Measurements from ENCODE around the gene EFNA3.

EFNA3 gene

GRCh38 chr1:155071701-155072100, 6.9 kb upstream of the EFNA3 start:
- CTCF ChIA-PET: interaction anchor here (0.6 to 8.0 kb wide), 3 partner anchors 13 to 1414 kb away, joined by 4 to 66 read pairs (median 7); no protein-coding TSS in a partner anchor
- Histone ChIP-seq H3K4me3 (ENCODE audit: low read depth, low read length) (no peak overlapping the region), H3K27ac (ENCODE audit: extremely low read depth, low read depth, low read length) (no peak overlapping the region), H3K9me3 (ENCODE audit: control insufficient read depth, insufficient read depth, low read depth, low read length) (no peaks in the 10 kb centered on the region), H3K36me3 (ENCODE audit: control insufficient read depth in 2 of 2, insufficient read depth in 1 of 2, low read length in 2 of 2) (peaks cover 0 to 5% of the 10 kb centered on the region in 2 experiments; a peak in 1 of 3 replicates), H3K4me1 (ENCODE audit: control insufficient read depth, insufficient read depth, low read length) (peaks cover 5% of the 10 kb centered on the region; the same call in 1 of the 2 replicates)
- TF ChIP-seq ZNF610 (tag by site-specific recombination; IDR thresholded peaks at IDR 0.05; ENCODE audit: borderline replicate concordance): no peak
- TF ChIP-seq ZNF366 (tag by site-specific recombination; conservative IDR thresholded peaks at IDR 0.05): peak; percentile 37; the same call in 1 of the 2 replicates
- TF ChIP-seq PRDM10 (tag by site-specific recombination; IDR thresholded peaks at IDR 0.05): no peak
- TF ChIP-seq ZNF701 (tag by site-specific recombination; IDR thresholded peaks at IDR 0.05): no peak
- TF ChIP-seq ZNF112 (tag by site-specific recombination; IDR thresholded peaks at IDR 0.05): no peak
- TF ChIP-seq ZNF704 (tag by site-specific recombination; IDR thresholded peaks at IDR 0.05): no peak
- TF ChIP-seq GLIS2 (tag by site-specific recombination; IDR thresholded peaks at IDR 0.05): no peak
- TF ChIP-seq, protein P1, sequence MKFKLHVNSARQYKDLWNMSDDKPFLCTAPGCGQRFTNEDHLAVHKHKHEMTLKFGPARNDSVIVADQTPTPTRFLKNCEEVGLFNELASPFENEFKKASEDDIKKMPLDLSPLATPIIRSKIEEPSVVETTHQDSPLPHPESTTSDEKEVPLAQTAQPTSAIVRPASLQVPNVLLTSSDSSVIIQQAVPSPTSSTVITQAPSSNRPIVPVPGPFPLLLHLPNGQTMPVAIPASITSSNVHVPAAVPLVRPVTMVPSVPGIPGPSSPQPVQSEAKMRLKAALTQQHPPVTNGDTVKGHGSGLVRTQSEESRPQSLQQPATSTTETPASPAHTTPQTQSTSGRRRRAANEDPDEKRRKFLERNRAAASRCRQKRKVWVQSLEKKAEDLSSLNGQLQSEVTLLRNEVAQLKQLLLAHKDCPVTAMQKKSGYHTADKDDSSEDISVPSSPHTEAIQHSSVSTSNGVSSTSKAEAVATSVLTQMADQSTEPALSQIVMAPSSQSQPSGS (tag by site-specific recombination; IDR thresholded peaks at IDR 0.05; ENCODE audit: low read depth): peak; percentile 63
- TF ChIP-seq ZNF335 (tag by site-specific recombination; conservative IDR thresholded peaks at IDR 0.05): no peak
- POLR2A ChIA-PET: interaction anchor here (0.7 to 2.3 kb wide), 2 partner anchors 21 to 219 kb away, joined by 3 to 6 read pairs; partner anchors contain the start of gene ADAM15

GRCh38 chr1:155072531-155073289, 5.9 kb upstream of the EFNA3 start:
- Histone ChIP-seq H3K4me3 (ENCODE audit: low read depth, low read length) (no peak overlapping the region), H3K9me3 (ENCODE audit: control insufficient read depth, insufficient read depth, low read depth, low read length) (no peaks in the 10 kb centered on the region), H3K36me3 (ENCODE audit: control insufficient read depth in 2 of 2, insufficient read depth in 1 of 2, low read length in 2 of 2) (peaks cover 0 to 5% of the 10 kb centered on the region in 2 experiments; a peak in 1 of 3 replicates), H3K4me1 (ENCODE audit: control insufficient read depth, insufficient read depth, low read length) (peaks cover 5% of the 10 kb centered on the region; the same call in 1 of the 2 replicates), H3K27ac (ENCODE audit: extremely low read depth, low read depth, low read length) (no peak overlapping the region)
- CTCF ChIA-PET: interaction anchor here (0.6 to 8.0 kb wide), 6 partner anchors 11 to 95 kb away, joined by 3 to 66 read pairs (median 4); no protein-coding TSS in a partner anchor
- POLR2A ChIA-PET: interaction anchor here (0.7 to 2.3 kb wide), 3 partner anchors 22 to 512 kb away, joined by 3 to 6 read pairs (median 3); partner anchors contain the start of gene ADAM15
- TF ChIP-seq ZNF548 (tag by site-specific recombination; IDR thresholded peaks at IDR 0.05): no peak
- TF ChIP-seq ZNF777 (tag by site-specific recombination; IDR thresholded peaks at IDR 0.05; ENCODE audit: borderline replicate concordance): no peak
- no peak for TF ChIP-seq GFI1B (tag by site-specific recombination; IDR thresholded peaks at IDR 0.05)
- TF ChIP-seq ZNF223 (tag by site-specific recombination; IDR thresholded peaks at IDR 0.05): no peak
- TF ChIP-seq MYNN (tag by site-specific recombination; IDR thresholded peaks at IDR 0.05; ENCODE audit: borderline replicate concordance): no peak
- TF ChIP-seq ZNF341 (tag by site-specific recombination; IDR thresholded peaks at IDR 0.05; ENCODE audit: low read depth): no peak
- TF ChIP-seq GLIS2 (tag by site-specific recombination; IDR thresholded peaks at IDR 0.05): no peak
- no peak for TF ChIP-seq KLF7 (tag by site-specific recombination; IDR thresholded peaks at IDR 0.05; ENCODE audit: borderline replicate concordance)
- no peak for TF ChIP-seq TCF7L2 (IDR thresholded peaks at IDR 0.05; ENCODE audit: borderline replicate concordance, low read depth, low read length)
- no peak for TF ChIP-seq ZNF202 (tag by site-specific recombination; IDR thresholded peaks at IDR 0.05; ENCODE audit: borderline replicate concordance)
- TF ChIP-seq ZNF629 (tag by site-specific recombination; IDR thresholded peaks at IDR 0.05): no peak
- no peak for TF ChIP-seq ZBTB21 (tag by site-specific recombination; IDR thresholded peaks at IDR 0.05)
- TF ChIP-seq ZNF704 (tag by site-specific recombination; IDR thresholded peaks at IDR 0.05): no peak
- no peak for TF ChIP-seq WT1 (tag by site-specific recombination; IDR thresholded peaks at IDR 0.05)
- TF ChIP-seq ZNF513 (tag by site-specific recombination; IDR thresholded peaks at IDR 0.05): no peak
- no peak for TF ChIP-seq BCL11A (tag by site-specific recombination; IDR thresholded peaks at IDR 0.05; ENCODE audit: low read depth)
- TF ChIP-seq ZNF266 (tag by site-specific recombination; IDR thresholded peaks at IDR 0.05; ENCODE audit: low read depth): no peak
- TF ChIP-seq OVOL3 (tag by site-specific recombination; IDR thresholded peaks at IDR 0.05): no peak

Data from HEK293 (cell line).